ENCODE results near the gene ZFYVE28. TPM values are rescaled to one million over a fixed set of nuclear protein-coding genes. Genes with fewer than 3 reads are reported as not detected.

The ZFYVE28 gene
- total and polyA plus RNA-seq, 10 of the 15 experiments (the other 5 are each of a cell fraction or from before 2014, with no cell fraction given): 0.06 to 1.9 (median 0.22) TPM; not detected in 1

GRCh38 chr4:2356123-2357069, 62.0 kb downstream of the ZFYVE28 start:
- no peaks in the 10 kb centered on the region for H3K9me3 ChIP-seq (replicated peaks; ENCODE audit: control insufficient read depth, insufficient read depth, low read length)
- ATAC-seq (no peak), FAIRE-seq (no peak), DNase-seq (ENCODE audit: low read depth, low spot score) (no peak)
- intact Hi-C loops (cut with micrococcal nuclease; ENCODE audit: unreplicated experiment) (no loop called here), in situ Hi-C loops (cut with MboI) (no loop called here)
- no peaks in the 10 kb centered on the region for H3K27me3 ChIP-seq (replicated peaks in 1 of 2; ENCODE audit: control insufficient read depth in 2 of 2, insufficient read depth in 2 of 2, low read length in 1 of 2)
- 66% methylated on average over 16 of the region's 25 CpGs for WGBS (ENCODE audit: insufficient coverage, insufficient replicate concordance, low lambda C conversion rate, missing lambda C conversion rate)
- TF ChIP-seq ZBTB11 (CRISPR knock-in tag; IDR thresholded peaks at IDR 0.05) (no peak), ZNF274 (IDR thresholded peaks at IDR 0.05; ENCODE audit: insufficient read depth, insufficient read length) (no peak), BCLAF1 (IDR thresholded peaks at IDR 0.05) (no peak), IKZF2 (IDR thresholded peaks at IDR 0.05) (no peak), REST (IDR thresholded peaks at IDR 0.05; ENCODE audit: low read depth, low read length) (no peak), MEF2B (IDR thresholded peaks at IDR 0.05; ENCODE audit: partially characterized antibody, poor library complexity, severe bottlenecking) (no peak), PAX5 (IDR thresholded peaks at IDR 0.05; ENCODE audit: borderline replicate concordance, low read depth, low read length) (no peak), HDAC6 (IDR thresholded peaks at IDR 0.05; ENCODE audit: unreplicated experiment) (no peak), NFIC (IDR thresholded peaks at IDR 0.05; ENCODE audit: low read depth, low read length) (no peak)
- no peak overlapping the region for H3K4me3 ChIP-seq
- ChIA-PET CTCF (no interaction called here), RAD21 (ENCODE audit: unreplicated experiment) (interaction anchor here (0.9 kb wide), 1 partner anchor 66 kb away, joined by 3 read pairs; no protein-coding TSS in a partner anchor), SMC1A (ENCODE audit: uncharacterized antibody, unreplicated experiment) (no interaction called here), POLR2A (no interaction called here)
- no peaks in the 10 kb centered on the region for H3K79me2 ChIP-seq (ENCODE audit: control insufficient read depth, insufficient read depth, low read length)
- H3K4me1 ChIP-seq (ENCODE audit: control insufficient read depth, insufficient read depth, low read length): no peaks in the 10 kb centered on the region
- H3K9ac ChIP-seq (ENCODE audit: control insufficient read depth, insufficient read depth, low read length): no peak overlapping the region
- H3K27ac ChIP-seq (ENCODE audit: control insufficient read depth, insufficient read depth): no peak overlapping the region
- no peaks in the 10 kb centered on the region for H4K20me1 ChIP-seq (ENCODE audit: control insufficient read depth, insufficient read depth)
- BruUV-seq (replicated peaks): no TSS peak
- H3K4me2 ChIP-seq (ENCODE audit: control insufficient read depth, insufficient read depth): no peak overlapping the region
- no peak overlapping the region for H2AFZ ChIP-seq (ENCODE audit: control insufficient read depth, low read depth, low read length)
- no peaks in the 10 kb centered on the region for H3K36me3 ChIP-seq (ENCODE audit: control insufficient read depth in 2 of 2, insufficient read depth in 2 of 2, low read length in 1 of 2)

All from GM12878 (cell line).